HepG2 (cell line): ENCODE results near the gene STPG4. TPM values are rescaled to one million over a fixed set of nuclear protein-coding genes. Genes with fewer than 3 reads are reported as not detected.

ENCODE experiments used
- HINFP ChIP-seq: sonication (generic); formaldehyde crosslinking; IDR thresholded peaks from 2 replicates; pipeline ENCODE4 v1.4.0; 2020; ENCODE audit warnings: low read depth, mild to moderate bottlenecking, missing genetic modification reagents
- IRX3 ChIP-seq: sonication (generic); formaldehyde crosslinking; IDR thresholded peaks from 2 replicates; pipeline ENCODE4 v1.8.1; 2023; ENCODE audit warnings: mild to moderate bottlenecking, low read depth, missing genetic modification reagents, borderline replicate concordance
- MAZ ChIP-seq, 2 experiments: sonication (generic) in 1 of 2; formaldehyde crosslinking in 1 of 2; IDR thresholded peaks; 2 replicates each; pipeline versions ENCODE4 v1.5.0 to v1.6.1; 2012 to 2020; ENCODE audit warnings: low read depth in 2 of 2, mild to moderate bottlenecking in 2 of 2, borderline replicate concordance in 1 of 2, improper control_type of control experiment in 1 of 2, low read length in 1 of 2, missing genetic modification reagents in 1 of 2, moderate library complexity in 1 of 2
- SKIL ChIP-seq: sonication (generic); formaldehyde crosslinking; IDR thresholded peaks from 2 replicates; pipeline ENCODE4 v1.8.0; 2022; ENCODE audit warnings: missing genetic modification reagents, mild to moderate bottlenecking, moderate library complexity, borderline replicate concordance
- TBX2 ChIP-seq: sonication (generic); formaldehyde crosslinking; IDR thresholded peaks from 2 replicates; pipeline ENCODE4 v1.5.0; 2020; ENCODE audit warnings: missing genetic modification reagents, mild to moderate bottlenecking, borderline replicate concordance
- TEAD3 ChIP-seq: optimal IDR thresholded peaks from 2 replicates; pipeline ENCODE3; 2016; ENCODE audit warnings: borderline replicate concordance
- ZNF263 ChIP-seq: sonication (generic); formaldehyde crosslinking; IDR thresholded peaks from 2 replicates; pipeline ENCODE4 v1.4.0; 2020; ENCODE audit warnings: missing genetic modification reagents
- ZNF318 ChIP-seq: sonication (generic); formaldehyde crosslinking; IDR thresholded peaks from 2 replicates; pipeline ENCODE4 v1.4.0; 2020; ENCODE audit warnings: mild to moderate bottlenecking, missing genetic modification reagents
- ZNF687 ChIP-seq: sonication (generic); formaldehyde crosslinking; IDR thresholded peaks from 2 replicates; pipeline ENCODE4 v1.5.1; 2020; ENCODE audit warnings: mild to moderate bottlenecking, missing genetic modification reagents, moderate library complexity
- ZNF75D ChIP-seq: sonication (generic); formaldehyde crosslinking; IDR thresholded peaks from 2 replicates; pipeline ENCODE4 v1.8.1; 2023; ENCODE audit warnings: missing genetic modification reagents, mild to moderate bottlenecking, borderline replicate concordance
- polyA plus RNA-seq, 8 experiments: library from polyadenylated mRNA; depleted of rRNA in 3 of 8; stranded (reverse) in 7 of 8; unstranded in 1 of 8; fragments of >200 nt; fragmentation: Illumina TruSeq in 4 of 8; extraction: Trizol in 4 of 8; gene quantifications; 2 replicates each; pipeline versions ENCODE4 v1.2.1 to v1.2.3, GENCODE V29; 2011 to 2016; ENCODE audit warnings: low read depth in 4 of 8, missing spikeins in 1 of 8, mixed read lengths in 1 of 8; ENCODE audit not compliant: insufficient read depth in 1 of 8
- total RNA-seq, 5 experiments: library from RNA; depleted of rRNA; stranded (reverse); fragments of >200 nt; fragmentation: Illumina TruSeq; extraction: Trizol; gene quantifications; 2 replicates each; pipeline ENCODE4 v1.2.3, GENCODE V29; 2016; ENCODE audit warnings: low read depth in 1 of 5

Gene STPG4
- total and polyA plus RNA-seq, 2 of the 13 experiments (the other 11 are each of a cell fraction or from before 2014, with no cell fraction given), result 0.11 to 0.15 TPM

- TF ChIP-seq ZNF687, result peak; percentile 55
- 0 out of 2 replicates have a peak, but pooled peaks have one; percentile 29 for TF ChIP-seq ZNF318 (CRISPR knock-in tag)
- TF ChIP-seq HINFP, result no peak
- no peak for TF ChIP-seq MAZ (IDR thresholded peaks at IDR 0.05; ENCODE audit: borderline replicate concordance, low read depth, low read length)
- TF ChIP-seq MAZ (CRISPR knock-in tag; IDR thresholded peaks at IDR 0.05; ENCODE audit: low read depth), result peak; percentile 42; the same call in 1 of the 2 replicates
- no peak for TF ChIP-seq IRX3 (CRISPR knock-in tag)
- no peak for TF ChIP-seq ZNF263
- no peak for TF ChIP-seq ZNF75D (CRISPR knock-in tag)
- 0 out of 2 replicates have a peak, but pooled peaks have one; percentile 26 for TF ChIP-seq TBX2
- no peak for TF ChIP-seq SKIL (CRISPR knock-in tag)
- peak; percentile 12 for TF ChIP-seq TEAD3 (CRISPR knock-in tag)
Observed at GRCh38 chr2:47038656-47039488, 116.2 kb downstream of the STPG4 start (continued).
